ENCODE results near the gene ATP11A.
"Not testable (repeated sequence)": the region's sequence is repeated elsewhere in the genome, so short reads cannot be mapped to it uniquely, and the experiment has no call there.

Gene ATP11A

GRCh38 chr13:112672651-112673284 is 17.1 kb upstream of the ATP11A start:
- H3K36me3 ChIP-seq (ENCODE audit: insufficient read depth, low read depth, low read length) = no peaks in the 10 kb centered on the region
- no peak overlapping the region for H3K9ac ChIP-seq (ENCODE audit: low read depth, low read length)
- no peaks in the 10 kb centered on the region for H3K27me3 ChIP-seq (ENCODE audit: insufficient read depth, low read length)
- H3K9me3 ChIP-seq (ENCODE audit: insufficient read depth, low read depth, low read length) = no peaks in the 10 kb centered on the region
- H3K4me3 ChIP-seq (ENCODE audit: low read length) = no peak overlapping the region
- H3K27ac ChIP-seq (ENCODE audit: low read length) = no peak overlapping the region
- H3K4me1 ChIP-seq (ENCODE audit: insufficient read depth, low read length) = peaks cover 9% of the 10 kb centered on the region

DNA sequence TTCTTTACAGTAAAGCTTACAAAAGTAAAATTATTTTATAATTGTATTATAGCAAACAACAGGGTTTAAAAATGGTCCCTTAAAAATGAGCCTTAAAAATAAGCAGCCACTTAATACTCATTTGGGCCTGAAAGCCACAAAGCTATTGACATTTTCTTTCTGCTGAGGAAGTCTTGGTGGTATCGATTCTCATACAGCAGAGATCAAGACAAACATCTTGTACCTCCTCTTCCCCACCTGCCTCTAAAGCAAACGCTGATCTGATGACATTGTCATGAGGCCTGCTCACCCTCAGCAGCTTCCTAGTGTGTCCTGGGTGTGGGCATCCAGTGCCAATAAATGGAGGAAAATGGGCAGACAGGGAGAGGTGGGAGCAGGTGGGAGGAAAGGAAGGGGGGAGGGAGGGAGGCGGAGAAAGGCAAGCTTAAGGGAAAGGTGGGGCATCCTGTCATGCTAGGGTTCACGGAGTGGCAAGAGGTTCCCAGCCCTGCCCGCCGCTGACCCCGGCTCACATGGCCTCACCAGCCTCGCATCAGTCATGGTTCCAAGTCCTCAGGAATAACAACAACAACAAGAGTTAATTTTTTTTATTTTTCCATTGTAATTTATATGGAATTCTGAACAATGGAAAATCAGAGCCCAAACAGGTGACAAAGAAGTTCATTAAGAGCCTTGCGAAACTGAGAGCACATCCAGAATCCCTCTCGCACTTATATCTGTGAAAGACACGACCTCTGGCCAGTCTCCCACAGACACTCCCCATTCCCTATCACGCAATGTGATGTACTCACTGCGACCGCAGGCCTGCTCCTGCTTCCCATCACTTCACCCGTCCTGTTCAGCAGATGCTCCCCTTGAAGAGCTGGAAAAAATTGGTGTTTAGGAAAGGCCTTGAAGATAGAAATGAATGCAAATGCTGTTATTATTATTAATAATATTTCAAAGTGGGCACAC is 15.1 kb upstream of the ATP11A start:
- Histone ChIP-seq H3K27ac (ENCODE audit: low read length) (no peak overlapping the region), H3K9me3 (ENCODE audit: insufficient read depth, low read depth, low read length) (no peaks in the 10 kb centered on the region), H3K4me1 (ENCODE audit: insufficient read depth, low read length) (peaks cover 9% of the 10 kb centered on the region), H3K4me3 (ENCODE audit: low read length) (no peak overlapping the region), H3K27me3 (ENCODE audit: insufficient read depth, low read length) (no peaks in the 10 kb centered on the region), H3K36me3 (ENCODE audit: insufficient read depth, low read depth, low read length) (no peaks in the 10 kb centered on the region), H3K9ac (ENCODE audit: low read depth, low read length) (no peak overlapping the region)

GRCh38 chr13:112675366-112675756 is 14.5 kb upstream of the ATP11A start:
- no peak overlapping the region for H3K9ac ChIP-seq (ENCODE audit: low read depth, low read length)
- no peak overlapping the region for H3K4me3 ChIP-seq (ENCODE audit: low read length)
- H3K36me3 ChIP-seq (ENCODE audit: insufficient read depth, low read depth, low read length) = no peaks in the 10 kb centered on the region
- H3K4me1 ChIP-seq (ENCODE audit: insufficient read depth, low read length) = peaks cover 9% of the 10 kb centered on the region
- H3K27ac ChIP-seq (ENCODE audit: low read length) = no peak overlapping the region
- no peaks in the 10 kb centered on the region for H3K9me3 ChIP-seq (ENCODE audit: insufficient read depth, low read depth, low read length)
- no peaks in the 10 kb centered on the region for H3K27me3 ChIP-seq (ENCODE audit: insufficient read depth, low read length)

DNA sequence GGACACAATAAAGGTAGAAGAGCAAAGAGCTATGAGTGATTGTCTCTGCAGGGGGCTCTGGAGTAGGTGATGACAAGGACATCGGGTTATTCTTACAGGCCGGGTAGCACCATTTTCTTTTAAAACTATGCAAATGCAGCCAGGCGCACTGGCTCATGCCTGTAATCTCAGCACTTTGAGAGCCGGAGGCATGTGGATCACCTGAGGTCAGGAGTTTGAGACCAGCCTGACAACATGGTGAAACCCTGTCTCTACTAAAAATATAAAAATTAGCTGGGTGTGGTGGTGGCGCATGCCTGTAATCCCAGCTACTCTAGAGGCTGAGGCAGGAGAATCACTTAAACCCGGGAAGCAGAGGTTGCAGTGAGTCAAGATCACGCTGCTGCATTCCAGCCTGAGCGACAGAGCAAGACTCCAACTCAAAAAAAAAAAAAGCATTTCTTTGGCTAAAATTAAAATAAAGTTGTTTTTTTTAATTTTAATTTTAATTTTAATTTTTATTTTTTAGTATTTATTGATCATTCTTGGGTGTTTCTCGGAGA is 12.3 kb upstream of the ATP11A start:
- not testable (repeated sequence) for H3K27me3 ChIP-seq (ENCODE audit: insufficient read depth, low read length); H3K9me3 ChIP-seq (ENCODE audit: insufficient read depth, low read depth, low read length); H3K27ac ChIP-seq (ENCODE audit: low read length); H3K4me3 ChIP-seq (ENCODE audit: low read length); H3K9ac ChIP-seq (ENCODE audit: low read depth, low read length); H3K4me1 ChIP-seq (ENCODE audit: insufficient read depth, low read length); H3K36me3 ChIP-seq (ENCODE audit: insufficient read depth, low read depth, low read length)

- no peak overlapping the region for H3K4me3 ChIP-seq (ENCODE audit: low read length)
- no peaks in the 10 kb centered on the region for H3K36me3 ChIP-seq (ENCODE audit: insufficient read depth, low read depth, low read length)
- peaks cover 2% of the 10 kb centered on the region; the same call in 1 of the 2 replicates for H3K4me1 ChIP-seq (ENCODE audit: insufficient read depth, low read length)
- no peak overlapping the region for H3K9ac ChIP-seq (ENCODE audit: low read depth, low read length)
- H3K9me3 ChIP-seq (ENCODE audit: insufficient read depth, low read depth, low read length) = no peaks in the 10 kb centered on the region
- no peak overlapping the region for H3K27ac ChIP-seq (ENCODE audit: low read length)
- no peaks in the 10 kb centered on the region for H3K27me3 ChIP-seq (ENCODE audit: insufficient read depth, low read length)
These were observed 10.5 kb upstream of the ATP11A start for GRCh38 chr13:112679381-112679780.

DNA sequence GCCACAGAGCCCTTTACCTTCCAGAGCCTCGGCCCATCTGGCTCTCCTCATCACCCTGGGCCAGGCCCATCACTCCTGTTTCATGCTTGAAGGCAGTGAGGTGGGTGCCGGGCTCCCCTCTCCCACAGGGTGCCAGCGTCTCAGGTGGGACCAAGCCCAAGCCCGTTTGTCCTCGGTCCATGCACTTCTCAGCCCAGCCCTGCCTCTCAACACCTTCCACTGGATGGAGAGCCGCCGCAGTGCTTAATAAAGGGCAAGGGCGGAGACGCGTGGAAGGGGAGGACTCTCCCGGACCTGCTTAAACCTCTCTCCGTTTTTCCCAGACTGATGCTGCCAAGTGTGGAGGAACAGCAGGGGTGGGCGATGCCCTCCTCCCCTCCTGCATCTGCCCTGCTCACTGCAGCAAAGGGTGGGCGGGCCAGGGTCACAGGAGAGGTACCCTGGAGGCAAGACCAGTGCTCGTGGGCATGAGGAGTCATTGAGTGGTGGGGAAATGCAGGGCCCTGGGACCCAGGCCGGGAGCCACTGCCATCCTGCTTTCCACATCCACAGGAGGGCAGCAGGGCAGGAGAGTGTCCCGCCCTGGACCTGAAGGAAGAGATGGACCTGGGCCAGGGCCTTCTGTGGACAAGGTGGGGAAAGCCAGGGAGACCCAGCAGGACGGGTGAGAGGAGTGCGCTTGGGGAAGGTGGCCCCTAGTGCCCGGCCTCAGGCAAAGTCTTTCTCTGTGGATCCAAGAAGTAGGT is 9.7 kb upstream of the ATP11A start:
- Histone ChIP-seq H3K9me3 (ENCODE audit: insufficient read depth, low read depth, low read length) (no peaks in the 10 kb centered on the region), H3K9ac (ENCODE audit: low read depth, low read length) (no peak overlapping the region), H3K4me1 (ENCODE audit: insufficient read depth, low read length) (no peaks in the 10 kb centered on the region), H3K4me3 (ENCODE audit: low read length) (no peak overlapping the region), H3K27ac (ENCODE audit: low read length) (no peak overlapping the region), H3K36me3 (ENCODE audit: insufficient read depth, low read depth, low read length) (no peaks in the 10 kb centered on the region), H3K27me3 (ENCODE audit: insufficient read depth, low read length) (no peaks in the 10 kb centered on the region)

DNA sequence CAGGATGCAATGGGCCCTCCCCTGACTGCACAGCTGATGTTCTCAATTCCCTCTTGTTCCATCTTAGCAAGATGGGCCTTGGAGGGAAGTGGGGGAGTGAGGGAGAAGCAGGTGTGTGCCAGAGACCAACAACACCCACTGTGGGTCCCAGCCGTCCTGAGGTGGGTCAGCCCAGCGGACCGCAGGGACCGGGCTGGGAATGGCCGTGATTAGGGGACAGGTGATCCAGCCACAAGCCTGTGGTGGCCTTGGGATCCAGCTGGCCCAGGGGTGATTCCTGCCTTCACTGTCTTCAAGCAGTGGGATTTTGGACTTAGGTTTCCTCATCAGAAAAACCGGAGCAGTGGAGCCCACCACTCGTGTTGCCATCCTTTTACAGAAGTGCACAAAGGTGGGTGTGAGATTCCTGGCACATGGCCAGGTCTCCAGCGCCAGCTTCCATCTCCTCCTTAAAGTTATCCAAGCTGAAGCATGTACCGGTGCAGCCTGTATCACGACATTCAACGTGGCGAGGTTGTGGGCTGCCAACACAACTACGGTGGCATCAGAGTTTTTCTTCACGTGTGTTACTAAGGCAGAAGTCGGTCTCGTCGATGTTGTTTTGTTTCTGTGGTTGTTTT is 9.0 kb upstream of the ATP11A start:
- Histone ChIP-seq H3K27ac (ENCODE audit: low read length) (no peak overlapping the region), H3K4me3 (ENCODE audit: low read length) (no peak overlapping the region), H3K9ac (ENCODE audit: low read depth, low read length) (no peak overlapping the region), H3K27me3 (ENCODE audit: insufficient read depth, low read length) (no peaks in the 10 kb centered on the region), H3K36me3 (ENCODE audit: insufficient read depth, low read depth, low read length) (no peaks in the 10 kb centered on the region), H3K9me3 (ENCODE audit: insufficient read depth, low read depth, low read length) (no peaks in the 10 kb centered on the region), H3K4me1 (ENCODE audit: insufficient read depth, low read length) (no peaks in the 10 kb centered on the region)

GRCh38 chr13:112683581-112683980 is 6.3 kb upstream of the ATP11A start:
- H3K9me3 ChIP-seq (ENCODE audit: insufficient read depth, low read depth, low read length) = no peaks in the 10 kb centered on the region
- no peak overlapping the region for H3K4me3 ChIP-seq (ENCODE audit: low read length)
- peaks cover 4% of the 10 kb centered on the region for H3K4me1 ChIP-seq (ENCODE audit: insufficient read depth, low read length)
- no peak overlapping the region for H3K27ac ChIP-seq (ENCODE audit: low read length)
- no peak overlapping the region for H3K9ac ChIP-seq (ENCODE audit: low read depth, low read length)
- no peaks in the 10 kb centered on the region for H3K27me3 ChIP-seq (ENCODE audit: insufficient read depth, low read length)
- no peaks in the 10 kb centered on the region for H3K36me3 ChIP-seq (ENCODE audit: insufficient read depth, low read depth, low read length)

GRCh38 chr13:112684071-112684845 is 5.6 kb upstream of the ATP11A start:
- Histone ChIP-seq H3K27ac (ENCODE audit: low read length) (no peak overlapping the region), H3K4me1 (ENCODE audit: insufficient read depth, low read length) (peaks cover 11% of the 10 kb centered on the region), H3K9me3 (ENCODE audit: insufficient read depth, low read depth, low read length) (no peaks in the 10 kb centered on the region), H3K36me3 (ENCODE audit: insufficient read depth, low read depth, low read length) (no peaks in the 10 kb centered on the region), H3K9ac (ENCODE audit: low read depth, low read length) (no peak overlapping the region), H3K27me3 (ENCODE audit: insufficient read depth, low read length) (no peaks in the 10 kb centered on the region), H3K4me3 (ENCODE audit: low read length) (no peak overlapping the region)

GRCh38 chr13:112685189-112685805 is 4.5 kb upstream of the ATP11A start:
- H3K27me3 ChIP-seq (ENCODE audit: insufficient read depth, low read length); H3K36me3 ChIP-seq (ENCODE audit: insufficient read depth, low read depth, low read length); H3K4me3 ChIP-seq (ENCODE audit: low read length); H3K27ac ChIP-seq (ENCODE audit: low read length); H3K9me3 ChIP-seq (ENCODE audit: insufficient read depth, low read depth, low read length); H3K9ac ChIP-seq (ENCODE audit: low read depth, low read length): not testable (repeated sequence)
- peaks cover 11% of the 10 kb centered on the region for H3K4me1 ChIP-seq (ENCODE audit: insufficient read depth, low read length)
